SU-DHL-6 (cell line): ENCODE data around the gene CCDC182.

Source experiments
- EZH2phosphoT487 ChIP-seq: fragments of 200-600 bp; sonication (generic), shearing (Covaris generic); conservative IDR thresholded peaks from 2 replicates; pipeline ENCODE4 v1.6.1; 2018; ENCODE audit warnings: mild to moderate bottlenecking, antibody characterized with exemption, low read length, moderate library complexity, mixed read lengths
- TF ChIP-seq, protein P1 (sequence below): fragments of 200-600 bp; sonication (generic); IDR thresholded peaks from one replicate; pipeline ENCODE4 v1.5.1; 2017; ENCODE audit warnings: antibody characterized with exemption, mild to moderate bottlenecking, low read length, moderate library complexity; ENCODE audit not compliant: insufficient read depth, poor library complexity, severe bottlenecking

DNA sequence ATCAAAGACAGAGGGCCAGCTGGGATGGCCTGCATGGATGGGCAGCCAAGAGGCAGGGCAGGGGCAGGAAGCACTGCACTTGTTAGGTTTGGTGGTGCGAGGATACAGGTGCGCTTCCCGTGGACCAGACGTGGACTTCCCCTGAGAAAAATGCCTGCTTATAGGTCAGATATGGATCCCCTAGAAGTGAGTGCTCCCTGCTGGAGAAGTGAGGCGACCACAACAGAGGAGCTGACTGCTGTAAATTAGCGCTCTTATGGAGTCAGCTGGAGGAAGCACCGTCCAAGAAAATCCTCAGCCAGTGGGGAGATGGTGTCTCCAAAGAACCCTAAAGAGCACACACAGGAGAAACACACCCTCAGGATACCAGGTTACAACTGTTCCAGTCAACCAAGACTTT lies 27.7 kb upstream of the CCDC182 start:
- no peak for TF ChIP-seq EZH2phosphoT487
- TF ChIP-seq, protein P1, sequence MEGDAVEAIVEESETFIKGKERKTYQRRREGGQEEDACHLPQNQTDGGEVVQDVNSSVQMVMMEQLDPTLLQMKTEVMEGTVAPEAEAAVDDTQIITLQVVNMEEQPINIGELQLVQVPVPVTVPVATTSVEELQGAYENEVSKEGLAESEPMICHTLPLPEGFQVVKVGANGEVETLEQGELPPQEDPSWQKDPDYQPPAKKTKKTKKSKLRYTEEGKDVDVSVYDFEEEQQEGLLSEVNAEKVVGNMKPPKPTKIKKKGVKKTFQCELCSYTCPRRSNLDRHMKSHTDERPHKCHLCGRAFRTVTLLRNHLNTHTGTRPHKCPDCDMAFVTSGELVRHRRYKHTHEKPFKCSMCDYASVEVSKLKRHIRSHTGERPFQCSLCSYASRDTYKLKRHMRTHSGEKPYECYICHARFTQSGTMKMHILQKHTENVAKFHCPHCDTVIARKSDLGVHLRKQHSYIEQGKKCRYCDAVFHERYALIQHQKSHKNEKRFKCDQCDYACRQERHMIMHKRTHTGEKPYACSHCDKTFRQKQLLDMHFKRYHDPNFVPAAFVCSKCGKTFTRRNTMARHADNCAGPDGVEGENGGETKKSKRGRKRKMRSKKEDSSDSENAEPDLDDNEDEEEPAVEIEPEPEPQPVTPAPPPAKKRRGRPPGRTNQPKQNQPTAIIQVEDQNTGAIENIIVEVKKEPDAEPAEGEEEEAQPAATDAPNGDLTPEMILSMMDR: no peak
